PFSK-1 (cell line): Measurements from ENCODE around the gene AFAP1L2.

Experiments used
- POLR2AphosphoS5 ChIP-seq: IDR thresholded peaks from 2 replicates; pipeline ENCODE4 v1.6.1; 2012; ENCODE audit warnings: low read depth, mild to moderate bottlenecking, control low read depth, low read length, moderate library complexity
- TF ChIP-seq, protein P1 (sequence below), 2 experiments: IDR thresholded peaks; 2 replicates each; pipeline versions ENCODE4 v1.6.1 to v1.8.0; 2011 to 2012; ENCODE audit warnings: low read depth in 2 of 2, low read length in 2 of 2, control low read depth in 1 of 2, inconsistent platforms in 1 of 2, mild to moderate bottlenecking in 1 of 2, moderate library complexity in 1 of 2; ENCODE audit not compliant: insufficient read depth in 1 of 2

DNA sequence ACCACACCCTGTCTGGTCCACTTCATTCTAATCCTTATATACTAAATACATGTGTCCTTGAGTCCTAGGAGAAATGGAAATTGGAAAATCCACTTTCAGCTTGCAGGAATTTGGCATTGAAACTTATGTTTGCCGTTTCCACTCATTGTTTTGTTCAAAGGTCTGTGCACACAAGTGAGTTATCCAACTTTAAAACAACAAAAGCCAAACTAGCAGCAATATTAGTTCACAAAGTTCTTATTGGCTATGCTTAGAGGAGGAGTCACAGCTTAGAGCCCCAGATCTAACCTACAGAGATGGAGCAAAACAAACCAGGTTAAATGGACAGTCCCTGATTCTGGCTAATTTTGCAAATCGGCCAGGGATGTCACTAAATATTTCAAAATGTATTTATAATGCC, 44.6 kb upstream of the AFAP1L2 start:
- TF ChIP-seq, protein P1, sequence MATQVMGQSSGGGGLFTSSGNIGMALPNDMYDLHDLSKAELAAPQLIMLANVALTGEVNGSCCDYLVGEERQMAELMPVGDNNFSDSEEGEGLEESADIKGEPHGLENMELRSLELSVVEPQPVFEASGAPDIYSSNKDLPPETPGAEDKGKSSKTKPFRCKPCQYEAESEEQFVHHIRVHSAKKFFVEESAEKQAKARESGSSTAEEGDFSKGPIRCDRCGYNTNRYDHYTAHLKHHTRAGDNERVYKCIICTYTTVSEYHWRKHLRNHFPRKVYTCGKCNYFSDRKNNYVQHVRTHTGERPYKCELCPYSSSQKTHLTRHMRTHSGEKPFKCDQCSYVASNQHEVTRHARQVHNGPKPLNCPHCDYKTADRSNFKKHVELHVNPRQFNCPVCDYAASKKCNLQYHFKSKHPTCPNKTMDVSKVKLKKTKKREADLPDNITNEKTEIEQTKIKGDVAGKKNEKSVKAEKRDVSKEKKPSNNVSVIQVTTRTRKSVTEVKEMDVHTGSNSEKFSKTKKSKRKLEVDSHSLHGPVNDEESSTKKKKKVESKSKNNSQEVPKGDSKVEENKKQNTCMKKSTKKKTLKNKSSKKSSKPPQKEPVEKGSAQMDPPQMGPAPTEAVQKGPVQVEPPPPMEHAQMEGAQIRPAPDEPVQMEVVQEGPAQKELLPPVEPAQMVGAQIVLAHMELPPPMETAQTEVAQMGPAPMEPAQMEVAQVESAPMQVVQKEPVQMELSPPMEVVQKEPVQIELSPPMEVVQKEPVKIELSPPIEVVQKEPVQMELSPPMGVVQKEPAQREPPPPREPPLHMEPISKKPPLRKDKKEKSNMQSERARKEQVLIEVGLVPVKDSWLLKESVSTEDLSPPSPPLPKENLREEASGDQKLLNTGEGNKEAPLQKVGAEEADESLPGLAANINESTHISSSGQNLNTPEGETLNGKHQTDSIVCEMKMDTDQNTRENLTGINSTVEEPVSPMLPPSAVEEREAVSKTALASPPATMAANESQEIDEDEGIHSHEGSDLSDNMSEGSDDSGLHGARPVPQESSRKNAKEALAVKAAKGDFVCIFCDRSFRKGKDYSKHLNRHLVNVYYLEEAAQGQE (IDR thresholded peaks at IDR 0.05; ENCODE audit: insufficient read depth in 1 of 2, low read depth in 2 of 2, low read length in 2 of 2): no peak
- no peak for TF ChIP-seq POLR2AphosphoS5
